Trophoblast cell (in vitro differentiated cells and primary cell): ENCODE data around the gene TECRL.

Experiments used
- DNase-seq, 2 donors: peaks; one replicate each; pipeline ENCODE4 v3.0.0-alpha.2; 2016
- H2AFZ ChIP-seq: 2 replicates; pipeline ENCODE4 v1.6.1; 2013; ENCODE audit warnings: low read length, moderate library complexity, mild to moderate bottlenecking; ENCODE audit not compliant: insufficient read depth, poor library complexity
- H2AK5ac ChIP-seq: 2 replicates; pipeline ENCODE4 v1.6.1; 2013; ENCODE audit warnings: mild to moderate bottlenecking, low read length
- H2BK120ac ChIP-seq: 2 replicates; pipeline ENCODE4 v1.6.1; 2013; ENCODE audit warnings: low read length, mild to moderate bottlenecking, moderate library complexity; ENCODE audit not compliant: insufficient read depth, poor library complexity
- H2BK12ac ChIP-seq: 2 replicates; pipeline ENCODE4 v1.6.1; 2013; ENCODE audit warnings: mild to moderate bottlenecking, low read length, moderate library complexity
- H2BK5ac ChIP-seq: 2 replicates; pipeline ENCODE4 v1.6.1; 2013; ENCODE audit warnings: low read length, low read depth, moderate library complexity, mild to moderate bottlenecking; ENCODE audit not compliant: poor library complexity
- H3K14ac ChIP-seq: 2 replicates; pipeline ENCODE4 v1.6.1; 2013; ENCODE audit warnings: mild to moderate bottlenecking, low read length
- H3K18ac ChIP-seq: 2 replicates; pipeline ENCODE4 v1.6.1; 2013; ENCODE audit warnings: mild to moderate bottlenecking, low read length
- H3K23ac ChIP-seq: 2 replicates; pipeline ENCODE4 v1.6.1; 2013; ENCODE audit warnings: low read length
- H3K27ac ChIP-seq: 2 replicates; pipeline ENCODE4 v1.5.1; 2013; ENCODE audit warnings: low read depth, mild to moderate bottlenecking, inconsistent platforms, low read length, moderate library complexity
- H3K27me3 ChIP-seq: 2 replicates; pipeline ENCODE4 v1.6.1; 2013; ENCODE audit warnings: inconsistent platforms, mild to moderate bottlenecking, low read length, moderate library complexity; ENCODE audit not compliant: insufficient read depth
- H3K36me3 ChIP-seq, 2 experiments: 1 replicate in 1 of 2; 2 replicates in 1 of 2; pipeline ENCODE4 v1.6.1; 2013; ENCODE audit warnings: low read length in 2 of 2, mild to moderate bottlenecking in 2 of 2, moderate library complexity in 1 of 2; ENCODE audit not compliant: insufficient read depth in 2 of 2, control insufficient read depth in 1 of 2
- H3K4ac ChIP-seq: 2 replicates; pipeline ENCODE4 v1.6.1; 2013; ENCODE audit warnings: low read depth, mild to moderate bottlenecking, low read length, moderate library complexity
- H3K4me1 ChIP-seq, 2 experiments: 1 replicate in 1 of 2; 2 replicates in 1 of 2; pipeline ENCODE4 v1.6.1; 2013; ENCODE audit warnings: low read length in 2 of 2, mild to moderate bottlenecking in 2 of 2, moderate library complexity in 1 of 2; ENCODE audit not compliant: insufficient read depth in 2 of 2, control insufficient read depth in 1 of 2
- H3K4me2 ChIP-seq: 2 replicates; pipeline ENCODE4 v1.6.1; 2013; ENCODE audit warnings: inconsistent platforms, mild to moderate bottlenecking, low read length, moderate library complexity
- H3K4me3 ChIP-seq: 2 replicates; pipeline ENCODE4 v1.5.1; 2013; ENCODE audit warnings: mild to moderate bottlenecking, low read depth, low read length, inconsistent platforms
- H3K79me1 ChIP-seq: one replicate; pipeline ENCODE4 v1.6.1; 2013; ENCODE audit warnings: low read length
- H3K79me2 ChIP-seq: 2 replicates; pipeline ENCODE4 v1.6.1; 2013; ENCODE audit warnings: low read length, mild to moderate bottlenecking; ENCODE audit not compliant: control insufficient read depth, insufficient read depth, poor library complexity
- H3K9ac ChIP-seq: 2 replicates; pipeline ENCODE4 v1.6.1; 2013; ENCODE audit warnings: mild to moderate bottlenecking, low read length
- H3K9me3 ChIP-seq: 2 replicates; pipeline ENCODE4 v1.6.1; 2013; ENCODE audit warnings: low read depth, mild to moderate bottlenecking, control low read depth, inconsistent platforms, low read length; ENCODE audit not compliant: insufficient read depth
- H4K12ac ChIP-seq: 2 replicates; pipeline ENCODE4 v1.6.1; 2013; ENCODE audit warnings: low read depth, mild to moderate bottlenecking, low read length, moderate library complexity
- H4K8ac ChIP-seq: 2 replicates; pipeline ENCODE4 v1.6.1; 2013; ENCODE audit warnings: low read depth, mild to moderate bottlenecking, low read length, moderate library complexity
- H4K91ac ChIP-seq: one replicate; pipeline ENCODE4 v1.6.1; 2013; ENCODE audit warnings: low read depth, mild to moderate bottlenecking, low read length, moderate library complexity
- WGBS: extraction: QIAGEN DNeasy Blood & Tissue Kit; methylation state at CpG from one replicate; pipeline ENCODE4 v1.1.7; 2013; ENCODE audit warnings: missing lambda C conversion rate; ENCODE audit not compliant: insufficient read length, insufficient coverage; ENCODE audit errors: extremely low coverage; 5-methylcytosine and 5-hydroxymethylcytosine counted together

The TECRL gene

DNA sequence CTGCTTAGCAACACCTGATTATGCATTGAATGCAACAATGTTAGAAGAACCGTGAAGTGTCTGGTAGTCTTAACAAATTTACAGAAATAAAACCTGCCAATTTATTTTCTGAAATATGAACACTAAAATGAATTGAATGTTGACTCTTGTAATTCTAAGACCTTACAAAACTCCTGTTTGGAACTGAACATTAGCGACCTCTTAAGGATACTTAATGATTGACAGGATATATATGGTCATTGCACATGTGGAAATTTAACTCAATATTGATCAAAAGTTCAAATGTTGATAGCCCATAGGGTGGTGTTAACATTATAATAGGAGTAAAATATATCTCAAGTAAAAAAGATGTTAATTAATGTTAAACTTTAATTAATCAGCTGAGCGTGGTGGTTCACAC lies 79.1 kb downstream of the TECRL start:
- H3K4ac ChIP-seq = no peak overlapping the region

DNA sequence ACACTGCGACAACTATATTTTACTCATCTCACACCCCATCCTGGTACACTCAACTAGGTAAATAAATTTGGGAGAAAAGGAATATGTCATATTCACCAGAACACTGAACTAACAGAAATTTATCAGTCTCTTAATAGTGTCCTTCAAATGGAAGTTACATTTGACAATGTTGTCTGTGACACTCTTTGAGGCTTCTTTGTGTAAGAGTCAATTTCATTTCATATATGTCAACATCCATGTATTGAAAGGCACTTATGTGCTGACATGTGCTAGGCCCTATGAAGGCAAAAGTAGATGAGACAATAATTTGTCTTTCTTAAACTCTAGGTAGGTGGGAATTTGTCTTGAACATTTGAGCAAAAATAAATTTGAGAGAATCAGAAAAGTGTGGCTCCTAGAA lies 82.0 kb downstream of the TECRL start:
- Histone ChIP-seq H3K23ac (no peak overlapping the region), H3K18ac (no peak overlapping the region), H4K91ac (no peak overlapping the region), H2BK12ac (no peak overlapping the region), H3K4me1 (no peaks in the 10 kb centered on the region), H3K4me3 (no peak overlapping the region), H2BK120ac (no peak overlapping the region), H4K8ac (no peak overlapping the region), H3K9me3 (no peaks in the 10 kb centered on the region), H4K12ac (no peak overlapping the region), H3K9ac (no peak overlapping the region), H3K4me2 (no peak overlapping the region), H2BK5ac (no peak overlapping the region), H3K27ac (no peak overlapping the region), H3K4ac (no peak overlapping the region), H3K79me2 (no peaks in the 10 kb centered on the region), H3K27me3 (no peaks in the 10 kb centered on the region), H3K79me1 (no peaks in the 10 kb centered on the region), H2AFZ (no peak overlapping the region), H2AK5ac (no peak overlapping the region), H3K36me3 (no peaks in the 10 kb centered on the region), H3K14ac (no peak overlapping the region)
- no CpG with 5 or more reads among the region's 1 CpG for WGBS
- DNase-seq = no peak

More for the DNA sequence above, 79.1 kb downstream of the TECRL start:
- WGBS = no CpG with 5 or more reads among the region's 3 CpGs
- Histone ChIP-seq H2BK120ac (no peak overlapping the region), H4K12ac (no peak overlapping the region), H3K27me3 (no peaks in the 10 kb centered on the region), H2BK5ac (no peak overlapping the region), H2AK5ac (no peak overlapping the region), H3K79me1 (no peaks in the 10 kb centered on the region), H3K9me3 (peaks cover 2% of the 10 kb centered on the region), H4K91ac (no peak overlapping the region), H3K27ac (no peak overlapping the region), H3K4me2 (no peak overlapping the region), H3K9ac (no peak overlapping the region), H2AFZ (no peak overlapping the region), H3K18ac (no peak overlapping the region), H2BK12ac (no peak overlapping the region), H3K36me3 (no peaks in the 10 kb centered on the region), H3K79me2 (no peaks in the 10 kb centered on the region), H3K23ac (no peak overlapping the region), H3K4me3 (no peak overlapping the region), H3K14ac (no peak overlapping the region), H3K4me1 (no peaks in the 10 kb centered on the region), H4K8ac (no peak overlapping the region)
- no peak for DNase-seq

DNA sequence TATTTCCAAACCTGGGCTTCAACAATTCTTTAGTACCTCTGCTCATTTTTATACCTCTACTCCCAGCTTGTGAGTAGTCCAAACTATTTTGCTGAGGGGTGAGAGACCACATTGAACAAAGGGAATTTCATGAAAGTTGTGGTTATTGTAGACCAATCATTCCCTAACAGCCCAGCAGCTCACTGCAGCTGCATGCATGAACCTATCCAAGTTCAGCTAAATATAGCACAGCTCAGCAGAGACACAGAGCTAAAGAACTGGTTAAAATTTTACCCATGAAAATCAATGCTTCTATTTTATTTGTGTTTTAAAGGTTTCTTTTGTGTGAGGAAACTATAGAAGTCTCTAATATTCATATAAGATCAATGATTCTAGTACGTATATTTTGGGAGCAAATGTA lies 82.7 kb downstream of the TECRL start:
- H3K4me1 ChIP-seq = no peaks in the 10 kb centered on the region
- no peak overlapping the region for H3K4me2 ChIP-seq
- no peak overlapping the region for H3K9ac ChIP-seq
- H3K14ac ChIP-seq = no peak overlapping the region
- no peaks in the 10 kb centered on the region for H3K27me3 ChIP-seq
- no peaks in the 10 kb centered on the region for H3K79me2 ChIP-seq
- no peaks in the 10 kb centered on the region for H3K9me3 ChIP-seq
- no peak overlapping the region for H4K91ac ChIP-seq
- H2BK12ac ChIP-seq = no peak overlapping the region
- H4K8ac ChIP-seq = no peak overlapping the region
- no peak overlapping the region for H2AFZ ChIP-seq
- H2AK5ac ChIP-seq = no peak overlapping the region
- H3K27ac ChIP-seq = no peak overlapping the region
- H2BK120ac ChIP-seq = no peak overlapping the region
- H3K23ac ChIP-seq = no peak overlapping the region
- WGBS = no CpG with 5 or more reads among the region's 1 CpG
- DNase-seq = no peak
- H2BK5ac ChIP-seq = no peak overlapping the region
- H3K4me3 ChIP-seq = no peak overlapping the region
- no peak overlapping the region for H3K18ac ChIP-seq
- no peaks in the 10 kb centered on the region for H3K79me1 ChIP-seq
- no peak overlapping the region for H3K4ac ChIP-seq
- no peaks in the 10 kb centered on the region for H3K36me3 ChIP-seq
- no peak overlapping the region for H4K12ac ChIP-seq

DNA sequence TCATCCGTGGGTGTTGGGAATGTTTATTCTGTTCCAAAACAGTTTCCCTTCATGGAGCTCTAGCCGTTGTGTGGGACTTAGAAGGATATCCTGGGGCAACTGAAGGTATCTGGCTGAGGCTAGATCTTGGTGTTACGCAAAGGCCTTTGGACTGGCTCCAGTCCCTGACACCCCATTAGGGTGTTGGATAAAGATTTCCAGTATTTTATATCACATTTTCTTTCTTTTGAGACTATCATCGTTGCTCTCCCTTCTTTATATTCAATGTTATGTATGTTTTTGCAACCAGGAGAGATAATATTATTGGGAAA lies 103.0 kb downstream of the TECRL start:
- no peak overlapping the region for H4K91ac ChIP-seq
- H3K79me2 ChIP-seq = no peaks in the 10 kb centered on the region
- H2AK5ac ChIP-seq = no peak overlapping the region
- no peak overlapping the region for H3K23ac ChIP-seq
- no peak overlapping the region for H2BK5ac ChIP-seq
- H3K79me1 ChIP-seq = no peaks in the 10 kb centered on the region
- no peak overlapping the region for H4K12ac ChIP-seq
- H3K4me3 ChIP-seq = no peak overlapping the region
- no peak overlapping the region for H3K27ac ChIP-seq
- H3K9me3 ChIP-seq = peaks cover 3% of the 10 kb centered on the region
- no peaks in the 10 kb centered on the region for H3K4me1 ChIP-seq
- H3K9ac ChIP-seq = no peak overlapping the region
- no peaks in the 10 kb centered on the region for H3K36me3 ChIP-seq
- no peak overlapping the region for H3K4me2 ChIP-seq
- H4K8ac ChIP-seq = no peak overlapping the region
- no peaks in the 10 kb centered on the region for H3K27me3 ChIP-seq
- no peak overlapping the region for H2BK12ac ChIP-seq
- DNase-seq = no peak
- no CpG with 5 or more reads among the region's 4 CpGs for WGBS
- no peak overlapping the region for H3K14ac ChIP-seq
- no peak overlapping the region for H3K18ac ChIP-seq
- H2BK120ac ChIP-seq = no peak overlapping the region
- H2AFZ ChIP-seq = no peak overlapping the region
- H3K4ac ChIP-seq = no peak overlapping the region
